GM23248 (cell line): ENCODE measurements around the gene INSRR. TPM values are rescaled to one million over a fixed set of nuclear protein-coding genes. Genes with fewer than 3 reads are reported as not detected.

Source experiments
- DNase-seq: peaks from one replicate; pipeline ENCODE4 v3.0.0-alpha.2; 2015
- H2AFZ ChIP-seq: fragments of 200-600 bp; sonication (generic); 2 replicates; pipeline ENCODE4 v1.6.1; 2016; ENCODE audit warnings: antibody characterized with exemption
- H3F3A ChIP-seq: fragments of 200-600 bp; sonication (generic); 2 replicates; pipeline ENCODE4 v1.6.1; 2016; ENCODE audit warnings: mild to moderate bottlenecking, antibody characterized with exemption, mixed run types; ENCODE audit not compliant: insufficient read depth
- H3K27ac ChIP-seq: fragments of 200-600 bp; sonication (generic); 2 replicates; pipeline ENCODE4 v1.5.1; 2016; ENCODE audit warnings: mild to moderate bottlenecking
- H3K27me3 ChIP-seq: fragments of 200-600 bp; sonication (generic); replicated peaks from 2 replicates; pipeline ENCODE4 v1.6.1; 2016; ENCODE audit warnings: mild to moderate bottlenecking; ENCODE audit not compliant: insufficient read depth
- H3K36me3 ChIP-seq: fragments of 200-600 bp; sonication (generic); 2 replicates; pipeline ENCODE4 v1.6.1; 2016; ENCODE audit warnings: low read depth, mild to moderate bottlenecking
- H3K4me1 ChIP-seq: fragments of 200-600 bp; sonication (generic); 2 replicates; pipeline ENCODE4 v1.6.1; 2016; ENCODE audit warnings: mild to moderate bottlenecking; ENCODE audit not compliant: insufficient read depth
- H3K4me2 ChIP-seq: fragments of 200-600 bp; sonication (generic); one replicate; pipeline ENCODE4 v1.6.1; 2016; ENCODE audit warnings: mild to moderate bottlenecking; ENCODE audit not compliant: unreplicated experiment
- H3K4me3 ChIP-seq: fragments of 200-600 bp; sonication (generic); 2 replicates; pipeline ENCODE4 v1.5.1; 2016; ENCODE audit warnings: mild to moderate bottlenecking
- H3K79me2 ChIP-seq: fragments of 200-600 bp; sonication (generic); 2 replicates; pipeline ENCODE4 v1.6.1; 2016; ENCODE audit warnings: mild to moderate bottlenecking; ENCODE audit not compliant: insufficient read depth
- H3K9ac ChIP-seq: fragments of 200-600 bp; sonication (generic); 2 replicates; pipeline ENCODE4 v1.6.1; 2016; ENCODE audit warnings: mild to moderate bottlenecking
- H3K9me2 ChIP-seq: fragments of 200-600 bp; sonication (generic); 2 replicates; pipeline ENCODE4 v1.6.1; 2016; ENCODE audit warnings: mixed run types, mild to moderate bottlenecking, moderate library complexity; ENCODE audit not compliant: insufficient read depth
- H3K9me3 ChIP-seq: fragments of 200-600 bp; sonication (generic); one replicate; pipeline ENCODE4 v1.6.1; 2017; ENCODE audit warnings: low read depth
- H4K20me1 ChIP-seq: fragments of 200-600 bp; sonication (generic); 2 replicates; pipeline ENCODE4 v1.6.0; 2016; ENCODE audit not compliant: insufficient read depth
- EZH2 ChIP-seq: fragments of 200-600 bp; sonication (generic); IDR thresholded peaks from 2 replicates; pipeline ENCODE4 v1.6.1; 2018; ENCODE audit warnings: antibody characterized with exemption, mild to moderate bottlenecking; ENCODE audit not compliant: insufficient read depth, poor library complexity, severe bottlenecking
- EZH2phosphoT487 ChIP-seq: fragments of 200-600 bp; sonication (generic); IDR thresholded peaks from 2 replicates; pipeline ENCODE4 v1.6.1; 2018; ENCODE audit warnings: antibody characterized with exemption, moderate library complexity, mild to moderate bottlenecking, low read depth; ENCODE audit not compliant: insufficient read depth
- WGBS, 2 experiments: methylation state at CpG; one replicate each; pipeline ENCODE4 v1.1.6; 2015 to 2017; ENCODE audit warnings: low lambda C conversion rate in 2 of 2, low coverage in 1 of 2; ENCODE audit errors: missing lambda C conversion rate in 2 of 2; 5-methylcytosine and 5-hydroxymethylcytosine counted together
- in situ Hi-C: fragments of 300-500 bp; cut with MboI; formaldehyde crosslinking; loops from 2 replicates; pipeline ENCODE4 v1.15.0; 2020
- polyA plus RNA-seq: library from polyadenylated mRNA; unstranded; fragments of >200 nt; fragmentation: Nextera tagmentation; extraction: Ambion mirVana; gene quantifications from 2 replicates; pipeline ENCODE4 v1.2.1, GENCODE V29; 2016
- total RNA-seq: library from RNA; depleted of rRNA; stranded (reverse); fragments of >200 nt; shearing (Covaris generic); gene quantifications from 2 replicates; pipeline ENCODE4 v1.2.3, GENCODE V29; 2014

The INSRR gene
- total and polyA plus RNA-seq, 2 experiments from 2014 or later = 0.09 TPM; not detected in 1

DNA sequence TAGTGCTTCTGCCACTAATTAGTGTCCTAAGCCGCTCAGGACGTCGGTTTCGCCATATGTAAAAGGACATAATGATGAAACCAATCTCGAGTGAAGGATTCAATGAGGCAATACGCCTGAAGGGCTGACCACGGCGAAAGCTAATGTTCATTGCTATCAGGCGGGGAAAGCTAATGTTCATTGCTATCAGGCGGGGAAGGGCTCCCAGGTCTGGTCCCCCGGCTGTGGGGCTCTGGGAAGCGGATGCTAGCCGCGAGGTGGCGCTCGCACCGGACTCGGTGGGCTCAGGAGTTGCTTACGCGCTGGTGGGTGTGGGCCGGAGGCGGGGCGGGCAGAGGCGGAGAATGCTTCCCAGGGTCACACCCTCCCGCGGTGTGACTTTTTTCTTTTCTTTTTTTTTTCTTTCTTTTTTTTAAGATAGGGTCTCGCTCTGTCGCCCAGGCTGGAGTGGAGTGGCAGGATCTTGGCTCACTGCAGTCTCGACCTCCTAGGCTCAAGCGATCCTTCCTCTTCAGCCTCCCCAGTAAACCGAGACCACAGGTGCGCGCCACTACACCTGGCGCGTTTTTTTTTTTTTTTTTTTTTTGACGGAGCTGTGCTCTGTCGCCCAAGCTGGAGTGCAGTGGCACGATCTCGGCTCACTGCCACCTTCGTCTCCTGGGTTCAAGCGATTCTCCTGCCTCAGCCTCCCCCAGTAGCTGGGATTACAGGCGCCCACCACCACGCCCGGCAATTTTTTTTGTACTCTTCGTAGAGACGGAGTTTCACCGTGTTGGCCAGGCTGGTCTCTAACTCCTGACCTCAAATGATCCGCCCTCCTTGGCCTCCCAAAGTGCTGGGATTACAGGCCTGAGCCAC is 33.5 kb upstream of the INSRR start:
- in situ Hi-C loops = no loop called here
- H4K20me1 ChIP-seq = no peaks in the 10 kb centered on the region
- no peaks in the 10 kb centered on the region for H3K9me3 ChIP-seq
- peaks cover 23% of the 10 kb centered on the region for H3K4me1 ChIP-seq
- peaks cover 25% of the 10 kb centered on the region for H3F3A ChIP-seq
- no peaks in the 10 kb centered on the region for H3K79me2 ChIP-seq
- WGBS, 2 experiments = 9% methylated on average over 37 to 48 of the region's 48 CpGs
- H2AFZ ChIP-seq = peak overlapping the region; percentile 71
- H3K9ac ChIP-seq = 0 out of 2 replicates have a peak overlapping the region, but pooled peaks have one; percentile 32
- no peak overlapping the region for H3K27ac ChIP-seq
- peak overlapping the region; percentile 59 for H3K4me3 ChIP-seq
- TF ChIP-seq EZH2 (no peak), EZH2phosphoT487 (no peak)
- DNase-seq = peak; percentile 94
- H3K27me3 ChIP-seq = no peaks in the 10 kb centered on the region
- no peaks in the 10 kb centered on the region for H3K36me3 ChIP-seq
- peak overlapping the region; percentile 86 for H3K4me2 ChIP-seq
- no peaks in the 10 kb centered on the region for H3K9me2 ChIP-seq

DNA sequence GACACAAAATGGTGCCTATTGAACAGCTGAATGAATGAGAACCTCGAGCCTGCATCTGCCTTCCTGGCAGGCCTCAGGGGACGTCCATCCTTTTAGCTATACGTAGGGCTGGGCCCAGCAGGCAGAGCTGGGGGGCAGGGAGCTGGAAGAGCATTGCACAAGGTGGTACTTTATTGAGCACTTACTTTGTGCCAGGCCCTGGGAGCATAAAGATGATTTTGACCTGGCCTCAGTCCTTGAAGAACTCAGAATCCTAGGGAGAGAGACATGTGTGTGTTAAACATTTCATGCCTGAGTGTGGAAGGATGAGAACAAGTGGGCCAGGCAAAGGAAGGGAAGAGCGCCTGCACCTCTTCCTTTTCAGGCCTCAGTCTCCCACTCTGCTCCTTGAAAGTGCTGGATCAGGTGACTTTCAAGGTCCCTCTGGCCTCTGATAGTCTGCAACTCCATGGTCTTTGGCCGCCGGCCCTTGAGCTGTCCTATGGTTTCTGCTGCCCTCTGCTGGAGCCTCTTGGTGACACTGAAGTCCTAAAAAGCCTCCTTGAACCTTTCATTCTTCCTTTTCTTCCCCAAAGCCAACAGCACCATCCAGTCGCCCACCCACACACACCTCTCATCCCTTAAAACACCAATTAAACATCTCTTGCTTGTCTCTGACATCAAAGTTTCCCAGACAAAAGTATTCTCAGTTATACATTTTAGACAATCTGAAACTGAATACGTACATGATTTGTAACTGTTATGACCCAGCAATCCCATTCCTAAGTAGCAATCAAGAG is 31.1 kb upstream of the INSRR start:
- H4K20me1 ChIP-seq = no peaks in the 10 kb centered on the region
- in situ Hi-C loops = loop anchor here (10.0 kb wide), 1 partner anchor 95 kb away; no protein-coding TSS in a partner anchor
- DNase-seq = peak; percentile 88
- H3K9ac ChIP-seq = no peak overlapping the region
- H3F3A ChIP-seq = peaks cover 11% of the 10 kb centered on the region
- no peaks in the 10 kb centered on the region for H3K4me1 ChIP-seq
- no peaks in the 10 kb centered on the region for H3K27me3 ChIP-seq
- no peaks in the 10 kb centered on the region for H3K36me3 ChIP-seq
- no peaks in the 10 kb centered on the region for H3K9me2 ChIP-seq
- H3K4me3 ChIP-seq = no peak overlapping the region
- no peak overlapping the region for H3K4me2 ChIP-seq
- H2AFZ ChIP-seq = no peak overlapping the region
- H3K27ac ChIP-seq = no peak overlapping the region
- H3K79me2 ChIP-seq = no peaks in the 10 kb centered on the region
- H3K9me3 ChIP-seq = no peaks in the 10 kb centered on the region
- TF ChIP-seq EZH2 (no peak), EZH2phosphoT487 (no peak)
- 43 to 45% methylated on average over 8 of the region's 8 CpGs for WGBS, 2 experiments

DNA sequence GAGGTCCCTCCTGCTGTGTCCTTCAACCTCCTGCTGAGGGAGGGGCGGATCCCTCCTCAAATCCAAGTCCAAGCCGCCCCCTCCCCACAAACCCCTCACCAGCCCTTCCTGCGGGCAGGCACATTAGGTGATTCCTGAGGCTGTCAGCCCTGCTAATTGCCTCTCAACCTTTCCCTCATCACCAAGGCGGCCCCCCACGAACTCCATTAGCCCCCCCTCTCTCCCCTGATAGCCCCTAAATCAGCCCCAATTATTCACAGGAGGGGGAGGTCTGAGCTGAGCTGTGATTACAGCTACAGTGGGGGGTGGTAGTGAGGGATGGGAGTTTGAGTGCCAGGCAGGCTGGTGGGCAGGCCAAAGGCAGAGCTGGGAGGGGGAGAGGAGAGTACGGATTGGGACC is 28.8 kb upstream of the INSRR start:
- no peaks in the 10 kb centered on the region for H3K9me3 ChIP-seq
- no peak overlapping the region for H3K4me3 ChIP-seq
- WGBS, 2 experiments = 22 to 27% methylated on average over 5 to 6 of the region's 6 CpGs
- TF ChIP-seq EZH2phosphoT487 (no peak), EZH2 (no peak)
- no peaks in the 10 kb centered on the region for H4K20me1 ChIP-seq
- H3K27ac ChIP-seq = no peak overlapping the region
- H3F3A ChIP-seq = peaks cover 11% of the 10 kb centered on the region
- no peak overlapping the region for H2AFZ ChIP-seq
- no peaks in the 10 kb centered on the region for H3K36me3 ChIP-seq
- no peaks in the 10 kb centered on the region for H3K9me2 ChIP-seq
- H3K4me1 ChIP-seq = no peaks in the 10 kb centered on the region
- no peaks in the 10 kb centered on the region for H3K27me3 ChIP-seq
- DNase-seq = no peak
- H3K4me2 ChIP-seq = no peak overlapping the region
- no peak overlapping the region for H3K9ac ChIP-seq
- no peaks in the 10 kb centered on the region for H3K79me2 ChIP-seq
- in situ Hi-C loops = loop anchor here (10.0 kb wide), 1 partner anchor 93 kb away; no protein-coding TSS in a partner anchor

DNA sequence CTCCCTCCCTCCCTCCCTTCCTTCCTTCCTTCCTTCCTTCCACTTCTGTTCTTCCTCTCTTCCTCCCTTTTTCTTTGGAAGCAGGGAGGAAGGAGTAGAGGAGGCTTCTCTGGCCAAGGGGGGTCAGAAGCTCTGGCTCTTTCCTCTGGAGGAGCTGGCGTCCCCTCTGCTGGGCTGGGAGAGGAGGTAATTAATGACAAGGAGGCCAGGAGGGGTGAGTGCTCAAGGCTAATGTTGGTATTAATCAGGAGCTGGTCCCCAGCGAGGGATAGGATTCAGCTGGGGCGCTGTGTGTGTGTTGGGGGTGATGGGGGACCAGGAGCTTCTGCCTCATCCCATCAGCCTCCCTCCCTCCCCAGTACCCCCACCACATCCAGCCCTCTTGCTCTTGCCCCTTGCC is 28.4 kb upstream of the INSRR start:
- no peaks in the 10 kb centered on the region for H3K9me3 ChIP-seq
- no peak overlapping the region for H3K4me3 ChIP-seq
- DNase-seq = no peak
- H3K4me2 ChIP-seq = no peak overlapping the region
- no peaks in the 10 kb centered on the region for H3K27me3 ChIP-seq
- no peak overlapping the region for H2AFZ ChIP-seq
- H4K20me1 ChIP-seq = no peaks in the 10 kb centered on the region
- TF ChIP-seq EZH2 (no peak), EZH2phosphoT487 (no peak)
- in situ Hi-C loops = loop anchor here (10.0 kb wide), 1 partner anchor 93 kb away; no protein-coding TSS in a partner anchor
- H3K9me2 ChIP-seq = no peaks in the 10 kb centered on the region
- WGBS, 2 experiments = 29% methylated on average over 3 of the region's 3 CpGs
- peaks cover 11% of the 10 kb centered on the region for H3F3A ChIP-seq
- H3K36me3 ChIP-seq = no peaks in the 10 kb centered on the region
- H3K79me2 ChIP-seq = no peaks in the 10 kb centered on the region
- no peak overlapping the region for H3K9ac ChIP-seq
- no peaks in the 10 kb centered on the region for H3K4me1 ChIP-seq
- H3K27ac ChIP-seq = no peak overlapping the region
